ENCODE results near the gene GUK1.
"Not testable (repeated sequence)": the region's sequence is repeated elsewhere in the genome, so short reads cannot be mapped to it uniquely, and the experiment has no call there.

The GUK1 gene

DNA sequence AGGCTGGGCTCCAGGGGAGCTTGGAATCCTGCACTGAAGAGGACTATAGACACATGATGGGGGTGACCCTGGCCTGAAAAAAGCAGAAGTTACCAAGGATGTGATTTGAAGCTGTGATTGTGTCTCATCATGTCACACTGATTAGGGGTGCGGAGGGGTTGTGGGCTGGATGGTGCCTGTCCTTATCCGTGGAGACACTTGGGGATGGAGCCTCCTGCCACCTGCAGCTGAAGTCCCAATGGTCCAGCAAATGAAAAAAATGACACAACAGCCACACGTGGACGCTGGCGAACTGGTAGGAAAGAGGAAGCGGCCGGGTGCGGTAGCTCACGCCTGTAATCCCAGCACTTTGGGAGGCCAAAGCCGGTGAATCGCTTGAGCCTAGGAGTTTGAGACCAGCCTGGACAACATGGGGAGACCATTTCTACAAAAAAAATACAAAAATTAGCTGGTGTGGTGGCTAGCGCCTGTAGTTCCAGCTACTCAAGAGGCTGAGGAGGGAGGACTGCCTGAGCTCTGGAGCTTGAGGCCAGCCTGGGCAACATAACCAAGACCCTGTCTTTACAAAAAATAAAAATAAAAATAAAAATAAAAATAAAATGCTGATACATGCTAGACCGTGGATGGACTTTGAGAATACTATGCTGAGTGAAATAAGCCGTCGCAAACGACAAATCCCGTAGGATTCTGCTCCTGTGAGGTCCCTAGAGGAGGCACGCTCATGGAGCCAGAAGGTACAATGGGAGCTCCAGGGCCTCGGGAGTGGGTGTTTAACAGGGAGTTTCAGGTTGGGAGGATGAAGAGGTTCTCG, 24.7 kb downstream of the GUK1 start:
- DNase-seq = no peak

GRCh38 chr1:228165372-228166169, 25.5 kb downstream of the GUK1 start, which contains the start of gene IBA57:
TSS of gene IBA57 (plus strand) at chr1:228165804. CDS start at chr1:228165817, 13 bp downstream.
- DNase-seq = peak; percentile 98 to 99

DNA sequence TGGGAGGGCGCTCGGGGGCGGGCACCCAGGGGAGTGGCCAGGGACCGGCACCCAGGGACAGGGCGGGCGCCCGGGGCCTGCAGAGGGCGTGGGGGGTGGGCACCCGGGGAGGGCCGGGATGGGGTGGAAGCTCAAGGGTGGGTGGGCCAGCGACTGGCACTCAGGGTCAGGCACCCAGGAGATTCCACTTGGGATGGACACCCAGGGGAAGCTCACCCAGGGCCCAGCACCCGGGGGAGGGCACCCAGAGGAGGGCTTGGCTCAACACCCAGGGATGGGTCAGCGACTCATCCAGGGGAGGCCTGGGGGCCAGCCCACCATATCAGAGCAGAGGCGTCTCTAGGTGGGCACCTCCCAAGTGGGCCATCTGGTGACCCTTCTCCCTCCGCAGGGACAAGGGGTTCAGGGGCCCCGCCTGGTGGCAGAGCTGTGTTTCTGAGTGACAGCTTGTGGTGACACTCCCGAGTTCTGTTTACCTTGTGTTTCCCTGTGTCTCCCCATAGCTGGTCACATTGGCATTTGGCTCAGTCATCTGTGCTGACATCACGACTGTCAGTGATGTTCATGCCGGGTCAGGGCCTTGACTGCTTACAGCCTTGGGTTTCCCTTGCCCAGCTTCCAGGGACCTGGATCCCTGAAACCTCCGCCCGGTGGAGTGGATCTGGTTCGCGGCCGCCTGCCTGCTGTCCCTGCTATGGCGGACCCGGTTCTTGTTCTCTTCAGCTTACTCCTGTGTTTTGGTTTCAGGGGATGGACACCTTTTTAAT, 26.3 kb downstream of the GUK1 start:
- DNase-seq = peak; percentile 37 to 63

GRCh38 chr1:228168563-228169270, 28.6 kb downstream of the GUK1 start:
- no peak for DNase-seq

GRCh38 chr1:228169345-228169744, 29.3 kb downstream of the GUK1 start:
- no peak for DNase-seq

- DNase-seq = no peak
Observed at GRCh38 chr1:228170666-228171065, 30.6 kb downstream of the GUK1 start.

GRCh38 chr1:228171221-228171891, 31.3 kb downstream of the GUK1 start:
- DNase-seq = no peak

- DNase-seq = no peak
Observed at GRCh38 chr1:228172591-228173527, 32.8 kb downstream of the GUK1 start.

- not testable (repeated sequence) for DNase-seq
Observed at GRCh38 chr1:228173528-228174481, 33.7 kb downstream of the GUK1 start.

DNA sequence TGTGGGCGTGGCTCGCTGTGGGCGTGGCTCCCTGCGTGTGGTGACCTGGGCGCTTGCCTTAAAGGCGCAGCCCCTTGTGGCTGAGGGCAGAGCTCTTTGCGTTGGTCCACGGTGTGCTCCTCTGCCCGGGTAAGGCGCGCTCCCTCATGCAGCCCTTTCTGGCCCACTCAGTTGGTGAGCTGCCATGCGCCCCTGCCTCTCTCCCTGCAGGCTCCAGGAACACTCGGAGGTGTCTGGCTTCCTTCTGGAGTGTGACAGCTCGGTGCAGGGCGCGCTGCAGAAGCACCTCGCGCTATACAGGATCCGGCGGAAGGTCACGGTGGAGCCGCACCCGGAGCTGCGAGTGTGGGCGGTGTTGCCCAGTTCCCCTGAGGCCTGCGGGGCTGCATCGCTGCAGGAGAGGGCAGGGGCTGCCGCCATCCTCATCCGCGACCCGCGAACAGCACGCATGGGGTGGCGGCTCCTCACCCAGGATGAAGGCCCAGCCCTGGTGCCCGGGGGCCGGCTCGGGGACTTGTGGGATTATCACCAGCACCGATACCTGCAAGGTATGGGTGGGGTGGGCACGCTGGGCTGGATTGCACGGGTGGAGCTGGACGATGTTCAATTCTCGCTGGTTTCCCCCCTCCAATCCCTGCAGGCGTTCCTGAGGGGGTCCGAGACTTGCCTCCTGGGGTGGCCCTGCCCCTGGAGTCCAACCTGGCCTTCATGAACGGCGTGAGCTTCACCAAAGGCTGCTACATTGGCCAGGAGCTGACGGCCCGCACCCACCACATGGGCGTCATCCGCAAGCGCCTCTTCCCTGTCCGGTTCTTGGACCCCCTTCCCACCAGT, 34.6 kb downstream of the GUK1 start:
- DNase-seq = no peak

GRCh38 chr1:228175316-228176023, 35.4 kb downstream of the GUK1 start:
- no peak for DNase-seq

DNA sequence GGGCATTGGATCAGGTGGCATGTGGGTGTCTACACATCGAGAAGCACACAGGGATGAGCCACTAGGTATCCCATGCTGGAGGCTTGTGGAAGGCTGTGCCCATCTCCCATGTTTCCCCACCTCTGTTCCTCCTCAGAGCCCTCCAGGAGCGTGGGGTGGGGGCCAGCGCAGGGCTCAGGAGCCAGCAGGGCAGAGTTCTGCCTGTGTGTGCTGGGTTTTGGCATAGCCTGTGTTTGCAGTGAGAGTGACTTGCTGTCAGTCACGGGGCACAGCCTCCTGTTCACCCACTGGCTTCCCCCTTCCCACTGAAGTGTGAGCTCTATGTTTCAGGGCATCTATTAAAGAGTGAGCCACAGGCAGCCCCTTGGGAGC, 35.9 kb downstream of the GUK1 start:
- DNase-seq = no peak

- no peak for DNase-seq
Observed at GRCh38 chr1:228176461-228177182, 36.5 kb downstream of the GUK1 start.

DNA sequence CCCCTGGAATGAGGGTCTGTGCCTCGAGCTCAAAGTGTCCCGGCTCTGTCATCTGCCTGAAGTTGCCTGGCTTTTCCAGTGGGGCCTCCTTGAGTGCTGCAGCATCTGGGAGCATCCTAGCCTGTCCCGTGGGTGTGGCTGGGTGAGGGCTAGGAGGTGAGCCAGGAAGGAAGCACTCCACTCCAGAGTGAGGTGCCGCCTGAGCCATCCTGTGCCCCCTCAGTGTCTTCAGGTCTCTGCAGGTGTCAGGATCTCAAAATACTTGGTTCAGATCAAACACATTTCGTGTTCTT, 37.0 kb downstream of the GUK1 start:
- no peak for DNase-seq

DNA sequence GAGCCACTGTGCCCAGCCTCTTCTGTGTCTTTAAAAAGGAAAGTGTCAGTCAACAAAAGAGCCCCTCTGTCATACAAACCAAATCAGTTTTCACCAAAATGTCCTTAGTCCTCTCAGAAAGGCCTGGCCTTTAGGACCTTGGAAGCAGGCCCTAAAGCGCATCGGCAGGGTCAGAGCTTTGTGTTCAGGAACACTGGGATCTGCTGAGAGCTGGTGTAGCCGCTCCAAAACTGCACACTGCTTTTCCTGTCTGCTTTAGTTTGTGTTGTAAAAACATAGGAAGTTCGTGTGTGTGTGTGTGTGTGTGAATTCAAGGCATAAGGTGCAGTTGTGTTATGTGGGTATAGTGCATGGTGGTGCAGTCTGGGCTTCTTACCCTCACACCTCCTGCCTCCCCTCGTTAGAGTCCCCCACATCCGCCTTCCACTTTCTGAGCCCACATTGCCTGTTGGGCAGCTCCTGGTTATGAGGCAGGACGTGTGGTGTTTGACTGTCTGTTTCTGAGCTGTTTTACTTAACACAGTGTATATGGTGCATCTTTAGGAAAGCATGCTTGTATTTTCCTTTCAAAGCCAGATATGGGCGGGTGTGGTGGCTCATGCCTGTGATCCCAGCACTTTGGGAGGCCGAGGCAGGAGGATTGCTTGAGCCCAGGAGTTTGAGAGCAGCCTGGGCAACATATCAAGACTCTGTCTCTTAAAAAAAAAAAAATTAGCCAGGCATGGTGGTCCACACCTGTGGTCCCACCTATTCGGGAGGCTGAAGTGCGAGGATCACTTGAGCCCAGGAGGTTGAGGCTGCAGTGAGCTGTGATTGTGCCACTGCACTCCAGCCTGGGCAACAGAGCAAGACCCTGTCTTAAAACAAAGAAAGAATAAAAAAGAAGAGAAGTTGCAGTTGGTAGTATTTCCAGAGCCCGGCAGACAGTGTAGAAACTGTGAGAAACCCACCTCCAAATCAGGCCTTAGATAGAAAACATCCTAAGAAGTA, 37.9 kb downstream of the GUK1 start:
- DNase-seq = no peak
